ENCODE measurements around the gene SPTB.

The SPTB gene

GRCh38 chr14:64891173-64891838 is 11.6 kb upstream of the SPTB start:
- no peak overlapping the region for H3K4me3 ChIP-seq (replicated peaks in 1 of 2; ENCODE audit: low read depth in 2 of 2, low read length in 2 of 2)
- no peak for TF ChIP-seq CTCF (IDR thresholded peaks at IDR 0.05; ENCODE audit: low read depth, low read length)
- no peak for DNase-seq (ENCODE audit: low read depth in 2 of 2)

GRCh38 chr14:64889352-64889751 is 9.6 kb upstream of the SPTB start:
- DNase-seq (ENCODE audit: low read depth in 2 of 2): no peak
- H3K4me3 ChIP-seq (replicated peaks in 1 of 2; ENCODE audit: low read depth in 2 of 2, low read length in 2 of 2): no peak overlapping the region
- TF ChIP-seq CTCF (IDR thresholded peaks at IDR 0.05; ENCODE audit: low read depth, low read length): no peak

GRCh38 chr14:64885559-64885958 is 5.9 kb upstream of the SPTB start:
- H3K4me3 ChIP-seq (replicated peaks in 1 of 2; ENCODE audit: low read depth in 2 of 2, low read length in 2 of 2): no peak overlapping the region
- no peak for TF ChIP-seq CTCF (IDR thresholded peaks at IDR 0.05; ENCODE audit: low read depth, low read length)
- no peak for DNase-seq (ENCODE audit: low read depth in 2 of 2)

- H3K4me3 ChIP-seq (replicated peaks in 1 of 2; ENCODE audit: low read depth in 2 of 2, low read length in 2 of 2): no peak overlapping the region
- TF ChIP-seq CTCF (IDR thresholded peaks at IDR 0.05; ENCODE audit: low read depth, low read length): no peak
- no peak for DNase-seq (ENCODE audit: low read depth in 2 of 2)
These were observed 764 bp upstream of the SPTB start for GRCh38 chr14:64880221-64881121.

- no peak for TF ChIP-seq CTCF (IDR thresholded peaks at IDR 0.05; ENCODE audit: low read depth, low read length)
- DNase-seq (ENCODE audit: low read depth in 2 of 2): no peak
- no peak overlapping the region for H3K4me3 ChIP-seq (replicated peaks in 1 of 2; ENCODE audit: low read depth in 2 of 2, low read length in 2 of 2)
These were observed 671 bp downstream of the SPTB start for GRCh38 chr14:64878837-64879634.

GRCh38 chr14:64877846-64878245 is 1.9 kb downstream of the SPTB start:
- H3K4me3 ChIP-seq (replicated peaks in 1 of 2; ENCODE audit: low read depth in 2 of 2, low read length in 2 of 2): no peak overlapping the region
- no peak for DNase-seq (ENCODE audit: low read depth in 2 of 2)
- no peak for TF ChIP-seq CTCF (IDR thresholded peaks at IDR 0.05; ENCODE audit: low read depth, low read length)
